Measurements from ENCODE around the gene FAM114A2.
"Not testable (repeated sequence)": the region's sequence is repeated elsewhere in the genome, so short reads cannot be mapped to it uniquely, and the experiment has no call there.

FAM114A2 gene

DNA sequence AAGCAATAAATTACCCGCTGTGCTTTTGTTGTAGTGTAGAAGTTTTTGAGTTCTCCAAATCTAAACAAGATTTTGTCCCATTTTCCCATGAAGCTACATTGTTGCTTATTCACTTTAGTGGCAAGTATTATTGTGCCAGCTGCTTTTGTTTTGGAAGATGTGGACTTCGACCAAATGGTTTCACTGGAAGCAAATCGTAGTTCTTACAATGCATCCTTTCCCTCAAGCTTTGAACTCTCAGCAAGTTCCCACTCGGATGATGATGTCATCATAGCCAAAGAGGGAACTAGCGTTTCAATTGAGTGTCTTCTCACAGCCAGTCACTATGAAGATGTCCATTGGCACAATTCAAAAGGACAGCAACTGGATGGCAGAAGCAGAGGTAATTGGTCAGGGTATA, 10.9 kb upstream of the FAM114A2 start:
- DNase-seq (ENCODE audit: low read depth in 2 of 2) = no peak

DNA sequence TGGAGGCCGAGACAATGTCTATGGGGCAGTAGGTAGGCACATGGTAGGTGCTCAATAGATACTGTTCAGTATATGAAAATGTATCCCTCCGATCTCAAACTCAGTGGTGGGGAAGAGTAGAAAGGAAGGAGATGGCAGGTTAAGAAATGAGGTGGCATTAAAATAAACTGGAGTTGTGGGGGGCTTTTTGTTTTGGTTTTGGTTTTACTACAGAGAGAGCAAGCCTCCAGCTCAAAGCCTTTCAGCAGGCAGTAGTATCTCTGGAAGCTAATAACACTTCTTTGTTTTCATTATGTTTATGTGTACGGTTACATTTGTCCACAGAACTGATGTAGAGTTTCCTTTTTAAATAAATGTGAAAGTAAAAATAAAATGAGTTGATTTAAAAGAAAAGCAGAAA, 8.6 kb upstream of the FAM114A2 start:
- no peak for DNase-seq (ENCODE audit: low read depth in 2 of 2)

DNA sequence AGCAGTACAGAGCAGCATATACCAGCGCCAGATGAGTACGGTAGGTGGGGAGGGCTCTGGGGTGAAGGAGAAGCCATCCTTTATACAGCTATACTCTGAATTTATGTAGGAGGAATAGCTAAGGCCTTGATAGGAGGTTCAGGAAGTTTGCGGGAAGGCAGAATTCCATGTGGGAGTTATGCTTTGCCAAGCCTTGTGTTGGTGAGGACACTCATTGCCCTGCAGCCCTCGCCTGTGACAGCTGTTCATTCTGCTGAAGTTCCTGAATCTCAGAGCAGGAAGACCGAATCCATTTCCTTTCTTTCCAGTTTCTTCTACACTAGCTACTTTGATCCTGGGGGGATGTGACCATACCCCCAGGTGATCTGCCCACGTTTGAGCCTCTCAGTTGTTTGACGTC, 7.8 kb upstream of the FAM114A2 start:
- no peak for DNase-seq (ENCODE audit: low read depth in 2 of 2)

DNA sequence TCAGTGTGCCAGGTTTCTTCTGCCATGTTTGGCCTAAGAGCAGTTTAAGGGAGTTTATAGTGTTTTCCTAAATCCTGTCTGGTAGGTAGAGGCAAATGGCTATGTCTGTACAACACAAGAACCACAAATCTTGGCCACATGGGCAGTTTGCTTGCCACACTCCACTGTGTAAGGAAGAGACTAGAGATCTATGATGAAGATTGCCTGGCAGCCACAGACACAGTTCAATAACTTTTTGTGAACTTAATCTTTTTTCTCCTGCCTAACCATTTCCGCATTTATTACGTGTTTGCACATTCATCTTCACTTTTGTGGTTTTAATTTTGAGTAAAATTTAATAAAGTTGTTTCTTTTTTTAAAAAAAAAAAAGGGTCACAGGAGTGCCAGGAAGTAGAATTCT, 5.9 kb upstream of the FAM114A2 start:
- no peak for DNase-seq (ENCODE audit: low read depth in 2 of 2)

DNA sequence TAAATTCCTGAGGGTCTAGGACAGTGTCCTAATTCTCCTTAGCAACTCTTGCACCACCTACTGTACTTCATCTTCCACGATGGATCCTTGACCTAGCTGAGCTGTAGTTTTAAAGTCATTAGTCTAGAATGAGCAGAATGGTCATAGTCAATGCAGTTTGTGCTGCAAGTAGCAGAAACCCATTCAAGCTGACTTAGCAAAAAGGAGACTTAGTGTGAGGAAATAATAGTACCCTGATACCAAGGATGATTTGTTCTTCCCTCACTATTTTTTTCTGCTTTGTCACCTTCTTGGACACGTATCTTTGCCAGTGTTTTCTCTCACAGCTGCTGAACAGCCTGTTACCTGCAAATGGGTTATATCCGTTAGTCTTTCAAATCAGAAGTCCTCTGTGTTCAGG, 5.4 kb upstream of the FAM114A2 start:
- DNase-seq (ENCODE audit: low read depth in 2 of 2) = no peak

DNA sequence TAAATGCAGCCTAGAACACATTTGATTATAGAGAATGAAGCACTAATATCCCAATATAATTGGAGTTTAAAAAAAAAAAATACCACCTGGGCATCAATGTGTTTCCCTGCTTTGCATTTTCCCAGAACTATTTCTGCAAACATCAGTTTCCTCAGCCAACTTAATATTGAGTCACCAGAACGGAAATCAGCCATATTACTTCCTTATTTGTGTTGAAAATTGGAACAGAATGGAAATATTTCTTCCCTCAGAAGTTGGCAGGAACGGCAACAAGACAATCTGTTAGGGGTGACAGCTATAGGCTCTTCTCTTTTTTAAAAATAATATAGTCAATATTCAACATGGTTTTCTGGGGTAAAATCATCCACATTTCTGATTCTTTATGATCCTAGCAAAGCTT, 4.1 kb upstream of the FAM114A2 start:
- DNase-seq (ENCODE audit: low read depth in 2 of 2) = no peak

DNA sequence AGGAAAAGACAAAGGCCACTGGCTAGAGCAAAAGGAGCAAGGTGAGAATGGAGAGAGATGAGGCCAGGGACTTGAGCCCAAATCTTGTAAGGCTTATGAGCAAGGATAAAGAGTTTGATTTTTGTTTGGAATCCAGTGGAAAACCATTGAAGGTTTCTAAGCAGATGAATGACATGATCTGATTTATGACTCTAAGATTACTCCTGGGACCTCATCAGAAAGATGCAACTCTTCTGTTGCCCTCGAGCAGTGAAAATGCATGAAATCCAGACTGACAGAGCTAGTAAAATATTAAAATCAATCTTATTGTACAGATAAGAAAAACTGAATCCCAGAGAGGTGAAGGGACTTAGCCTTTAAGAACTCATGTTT, 734 bp upstream of the FAM114A2 start:
- DNase-seq (ENCODE audit: low read depth in 2 of 2) = no peak

DNA sequence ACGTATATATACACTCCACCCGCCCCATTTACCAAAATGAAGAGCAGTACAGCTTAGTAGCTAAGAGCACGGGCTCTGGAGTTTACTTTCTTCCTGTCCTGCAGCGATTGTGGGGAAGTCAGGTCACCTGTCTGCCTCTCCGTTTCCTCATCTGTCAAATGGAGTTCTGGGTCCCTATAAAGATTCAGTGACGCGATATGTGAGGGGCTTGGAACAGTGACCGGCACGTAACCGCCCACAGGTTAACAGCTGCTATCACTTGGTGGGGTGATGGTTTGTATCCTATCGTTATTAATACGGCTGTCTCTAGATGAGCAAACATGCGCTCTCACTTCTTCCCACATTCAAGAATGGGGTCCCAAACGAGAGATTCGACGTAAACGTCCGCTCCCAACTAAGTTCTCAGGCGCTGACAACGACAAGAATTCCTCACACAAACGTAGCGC, 426 bp downstream of the FAM114A2 start:
- peak in 1 of 2 donors; percentile 3 for DNase-seq (ENCODE audit: low read depth in 2 of 2)

DNA sequence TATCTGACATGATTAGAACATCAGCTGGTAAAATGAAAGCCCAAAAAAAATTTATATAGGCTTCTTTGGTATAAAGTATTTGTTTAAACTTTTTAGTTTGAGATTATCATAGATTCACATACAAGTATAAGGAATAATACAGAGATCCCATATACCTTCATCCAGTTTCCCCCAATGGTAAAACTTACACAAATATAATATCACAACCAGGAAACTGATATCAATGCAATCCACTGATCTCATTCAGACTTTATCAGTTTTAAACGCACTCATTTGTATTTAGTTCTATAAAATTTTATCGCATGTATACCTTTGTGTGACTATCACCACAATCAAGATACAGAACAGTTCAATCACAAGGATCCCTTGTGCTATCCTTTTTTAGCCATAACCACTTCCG, 3.8 kb downstream of the FAM114A2 start:
- DNase-seq (ENCODE audit: low read depth in 2 of 2) = no peak

DNA sequence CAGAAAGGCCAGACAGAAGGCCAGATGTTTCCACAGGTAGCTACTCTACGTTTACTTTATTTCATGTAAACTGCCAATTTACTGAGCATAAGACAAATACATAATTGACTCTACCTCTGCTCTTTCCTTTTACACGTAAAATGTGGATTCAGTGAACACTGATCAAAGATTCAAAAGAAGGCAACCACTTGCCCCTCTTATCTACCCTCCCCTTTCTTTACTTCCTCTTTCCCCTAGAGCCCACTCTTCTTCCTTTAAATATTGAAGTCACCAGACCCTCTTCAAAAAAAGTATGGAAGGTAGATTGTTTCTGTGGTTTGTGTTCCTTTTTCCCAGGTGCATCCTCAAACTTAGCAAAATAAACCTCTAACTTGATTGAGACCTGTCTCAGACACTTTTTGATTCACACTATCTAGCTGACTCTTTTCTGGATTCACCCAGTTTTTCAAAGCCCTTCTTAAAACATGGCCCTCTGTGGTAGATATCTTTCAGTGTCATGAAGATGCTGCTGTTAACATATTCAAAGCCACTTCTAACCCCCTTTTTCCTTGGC, 6.7 kb downstream of the FAM114A2 start:
- DNase-seq (ENCODE audit: low read depth in 2 of 2) = no peak

DNA sequence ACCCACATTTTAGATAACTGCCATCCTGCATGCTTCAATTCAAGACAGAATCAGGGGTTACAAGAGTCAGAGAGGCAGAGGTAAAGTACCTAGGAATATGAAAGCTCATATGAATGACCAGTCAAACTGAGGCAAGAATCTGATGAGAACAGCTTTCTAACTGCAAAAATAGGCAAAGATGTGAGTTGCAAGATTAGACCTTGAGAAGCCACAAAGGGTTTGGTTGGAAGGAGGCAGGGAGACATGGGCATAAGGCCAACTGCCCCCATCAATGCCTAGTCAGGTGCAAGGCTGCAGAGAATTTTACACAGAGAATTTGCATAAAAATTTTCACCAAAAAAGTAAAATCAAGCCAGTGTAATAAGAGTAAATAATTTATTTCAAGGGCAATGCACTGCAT, 12.8 kb downstream of the FAM114A2 start:
- DNase-seq (ENCODE audit: low read depth in 2 of 2) = no peak

DNA sequence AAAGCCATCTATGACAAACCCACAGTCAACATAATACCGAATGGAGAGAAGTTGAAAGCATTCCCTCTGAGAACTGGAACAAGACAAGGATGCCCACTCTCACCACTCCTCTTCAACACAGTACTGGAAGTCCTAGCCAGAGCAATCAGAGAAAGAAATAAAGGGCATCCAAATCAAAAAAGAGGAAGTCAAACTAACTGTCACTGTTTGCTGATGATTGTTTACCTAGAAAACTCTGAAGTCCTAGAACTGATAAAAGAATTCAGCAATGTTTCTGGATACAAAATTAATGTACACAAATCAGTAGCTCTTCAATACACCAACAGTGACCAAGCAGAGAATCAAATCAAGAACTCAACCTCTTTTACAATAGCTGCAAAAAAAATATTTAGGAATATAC, 19.8 kb downstream of the FAM114A2 start:
- DNase-seq (ENCODE audit: low read depth in 2 of 2) = not testable (repeated sequence)

DNA sequence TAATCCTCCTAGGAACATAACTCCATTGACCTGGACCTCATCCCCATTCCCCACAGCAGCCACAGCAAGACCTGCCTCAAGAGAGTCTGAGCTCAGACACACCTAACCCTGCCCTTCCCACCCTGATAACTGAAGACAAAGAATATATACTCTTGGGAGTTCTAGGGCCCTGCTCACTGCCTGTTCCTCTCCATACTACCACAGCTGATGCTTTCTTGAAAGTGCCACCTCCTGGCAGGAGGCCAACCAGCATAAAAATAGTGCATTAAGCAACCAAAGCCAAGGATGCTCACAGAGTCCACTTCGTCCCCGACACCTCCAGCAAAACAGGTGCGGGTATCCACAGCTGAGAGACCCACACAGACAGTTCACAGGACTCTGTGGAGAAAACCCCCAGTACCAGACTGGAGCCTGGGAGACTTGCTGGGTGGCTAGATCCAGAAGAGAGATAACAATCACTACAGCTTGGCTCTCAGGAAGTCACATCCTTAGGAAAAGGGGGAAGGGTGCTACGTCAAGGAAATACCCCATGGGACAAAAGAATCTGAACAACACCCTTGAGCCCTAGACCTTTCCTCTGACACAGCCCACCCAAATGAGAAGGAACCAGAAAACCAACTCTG, 23.5 kb downstream of the FAM114A2 start:
- DNase-seq (ENCODE audit: low read depth in 2 of 2) = no peak

DNA sequence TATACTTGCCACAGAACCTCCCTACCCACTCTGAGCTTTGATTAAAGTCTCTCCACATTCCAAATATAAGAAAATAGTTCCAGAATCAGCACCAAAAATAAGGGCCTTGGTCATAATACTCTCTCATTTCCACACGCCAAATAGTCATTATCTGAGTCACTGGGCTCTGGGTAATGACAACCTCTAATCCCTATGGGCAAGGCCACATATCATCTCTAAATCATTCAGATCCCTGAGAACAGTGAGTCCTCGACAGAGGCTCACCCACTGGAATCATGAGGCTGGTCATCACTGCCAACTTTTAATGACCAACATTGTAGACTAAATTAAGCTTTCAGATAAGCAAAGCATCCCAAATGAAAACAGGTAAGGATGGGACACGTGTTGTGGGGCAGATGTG, 28.1 kb downstream of the FAM114A2 start:
- DNase-seq (ENCODE audit: low read depth in 2 of 2) = no peak

DNA sequence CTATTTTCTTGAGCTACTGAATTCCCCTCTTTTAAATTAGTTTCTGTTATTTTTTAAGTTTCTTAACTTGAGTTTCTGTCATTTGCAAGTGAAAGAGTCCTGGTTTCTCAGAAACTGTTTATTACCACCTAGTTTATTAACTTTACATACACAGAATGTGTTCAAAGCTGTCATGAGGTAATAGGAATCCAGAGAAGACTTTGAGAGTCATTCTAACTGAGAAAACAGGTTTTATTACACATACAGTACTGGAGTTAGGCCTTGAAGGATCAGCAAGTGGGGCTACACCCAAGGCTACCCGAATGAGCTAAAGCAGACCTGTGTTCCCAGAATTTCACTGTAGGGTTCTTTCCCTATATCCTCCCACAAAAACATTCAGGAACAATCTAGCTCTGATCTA, 33.1 kb downstream of the FAM114A2 start:
- no peak for DNase-seq (ENCODE audit: low read depth in 2 of 2)

DNA sequence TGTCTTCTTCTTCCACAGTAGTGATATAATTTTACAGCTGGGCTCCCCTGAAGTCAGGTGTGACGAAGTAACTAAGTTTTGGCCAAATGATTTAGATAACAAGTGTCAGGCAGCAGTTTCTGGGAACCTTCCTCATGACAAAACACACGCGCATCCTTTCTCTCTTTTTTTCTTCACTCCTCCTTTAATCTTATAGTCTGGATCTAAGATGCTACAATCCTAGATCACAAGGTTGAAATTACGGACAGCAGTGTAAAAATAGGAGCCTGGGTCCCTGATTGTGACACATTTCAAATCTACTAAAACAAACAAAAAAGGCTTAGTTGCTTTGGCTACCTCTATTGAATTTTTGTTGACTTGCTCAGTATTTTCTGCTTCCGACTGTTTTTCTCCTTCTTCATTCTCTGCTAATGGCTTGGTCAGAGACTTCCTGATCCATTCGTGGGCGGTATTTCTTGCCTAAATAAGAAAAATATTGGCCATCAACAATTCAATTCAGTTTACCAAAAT, 36.1 kb downstream of the FAM114A2 start:
- no peak for DNase-seq (ENCODE audit: low read depth in 2 of 2)

DNA sequence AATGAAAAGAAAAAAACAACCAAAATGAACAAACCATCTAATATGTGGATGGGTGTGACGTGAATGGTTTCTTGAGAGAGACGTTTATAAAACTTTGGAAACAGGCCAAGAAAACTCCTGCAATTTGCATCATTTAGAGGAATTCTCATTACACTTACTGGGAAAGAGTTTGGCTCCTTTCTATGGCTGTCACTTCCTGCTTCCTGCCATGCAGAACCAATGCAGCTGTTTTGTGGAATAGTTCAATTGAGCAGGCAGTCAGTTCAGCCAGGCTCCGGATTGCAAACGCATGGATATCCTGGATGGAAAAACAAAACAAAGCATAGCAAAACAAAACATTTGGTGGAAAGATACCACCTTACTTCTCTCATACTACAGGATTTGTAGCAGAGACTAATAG, 36.6 kb downstream of the FAM114A2 start:
- DNase-seq (ENCODE audit: low read depth in 2 of 2) = no peak

DNA sequence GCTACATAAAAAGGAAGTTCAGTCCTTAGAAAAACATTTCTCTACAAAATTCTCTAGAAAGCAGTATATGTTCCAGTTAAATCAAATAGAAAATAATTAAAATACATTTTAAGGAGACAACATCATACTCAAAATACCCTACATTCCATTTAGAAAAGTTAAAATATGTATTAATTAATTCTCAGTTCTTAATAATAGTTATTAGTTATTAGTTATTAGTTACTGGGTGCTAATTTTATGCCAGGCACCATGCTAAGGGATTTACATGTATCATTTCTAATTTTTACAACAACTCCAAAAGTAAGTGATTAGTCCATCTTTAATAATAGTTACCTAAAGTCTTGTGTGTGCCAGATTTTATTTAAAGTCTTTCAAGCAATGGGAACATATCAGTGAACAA, 38.0 kb downstream of the FAM114A2 start:
- no peak for DNase-seq (ENCODE audit: low read depth in 2 of 2)

DNA sequence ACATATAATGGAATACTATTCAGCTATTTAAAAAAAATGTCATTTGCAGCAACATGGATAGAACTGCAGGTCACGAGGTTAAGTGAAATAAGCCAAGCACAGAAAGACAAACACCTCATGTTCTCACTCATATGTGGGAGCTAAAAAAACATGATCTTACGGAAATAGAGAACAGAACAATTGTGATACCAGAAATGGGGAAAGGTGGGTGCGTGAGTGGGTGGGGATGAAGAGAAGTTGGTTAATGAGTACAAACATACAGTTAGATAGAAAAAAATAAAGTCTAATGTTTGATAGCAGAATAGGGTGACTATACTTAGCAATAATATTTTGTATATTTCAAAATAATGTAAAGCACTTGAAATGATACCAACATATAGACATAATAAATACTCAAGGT, 38.7 kb downstream of the FAM114A2 start:
- no peak for DNase-seq (ENCODE audit: low read depth in 2 of 2)

DNA sequence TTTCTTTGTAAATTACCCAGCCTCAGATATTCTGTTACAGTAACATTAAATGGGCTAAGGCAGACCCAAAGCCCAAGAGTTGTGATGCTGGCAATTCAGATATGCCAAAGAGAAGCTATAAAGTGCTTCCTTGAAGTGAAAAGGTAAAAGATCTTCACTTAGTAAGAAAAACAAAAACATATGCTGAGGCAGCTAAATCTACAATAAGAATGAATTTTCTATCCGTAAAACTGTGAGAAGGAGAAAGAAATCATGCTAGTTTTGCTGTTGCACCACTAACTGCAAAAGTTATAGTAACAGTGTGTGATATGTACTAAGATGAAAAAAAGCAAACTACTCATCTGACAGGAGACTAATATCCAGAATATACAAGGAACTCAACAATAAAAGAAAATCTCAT, 39.9 kb downstream of the FAM114A2 start:
- no peak for DNase-seq (ENCODE audit: low read depth in 2 of 2)

DNA sequence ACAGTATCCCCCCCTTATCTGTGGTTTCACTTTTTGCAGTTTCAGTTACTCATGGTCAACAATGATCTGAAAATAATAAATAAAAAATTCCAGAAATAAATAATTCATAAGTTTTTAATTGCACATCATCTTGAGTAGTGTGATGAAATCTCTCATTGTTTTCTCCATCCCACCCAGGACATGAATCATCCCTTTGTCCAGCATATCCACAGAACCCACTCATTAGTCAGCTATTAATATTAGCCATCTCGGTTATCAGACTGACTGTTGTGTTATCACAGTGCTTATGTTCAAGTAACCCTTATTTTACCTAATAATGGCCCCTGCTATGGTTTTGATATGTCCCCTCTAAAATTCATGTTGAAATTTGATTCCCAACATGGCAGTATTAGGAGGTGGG, 40.7 kb downstream of the FAM114A2 start:
- no peak for DNase-seq (ENCODE audit: low read depth in 2 of 2)

DNA sequence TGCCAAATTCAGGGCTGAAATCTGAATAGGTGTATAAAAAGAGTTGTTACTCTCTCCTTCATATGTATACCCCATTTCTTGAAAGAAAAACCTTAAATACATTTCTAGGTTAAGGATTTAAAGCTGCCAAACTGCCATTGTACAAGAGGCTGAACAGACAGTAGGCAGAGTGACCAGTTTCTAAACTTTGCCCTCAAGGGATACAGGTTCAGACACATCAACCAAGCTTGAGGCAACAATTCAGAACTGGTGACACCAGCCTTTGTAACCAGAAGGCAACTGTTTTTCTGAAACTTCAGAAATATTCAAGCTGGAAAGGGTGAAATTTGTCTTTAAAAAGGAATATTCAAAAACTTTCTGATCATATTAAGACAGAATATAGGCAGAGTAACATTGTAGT, 47.5 kb downstream of the FAM114A2 start:
- DNase-seq (ENCODE audit: low read depth in 2 of 2) = no peak

DNA sequence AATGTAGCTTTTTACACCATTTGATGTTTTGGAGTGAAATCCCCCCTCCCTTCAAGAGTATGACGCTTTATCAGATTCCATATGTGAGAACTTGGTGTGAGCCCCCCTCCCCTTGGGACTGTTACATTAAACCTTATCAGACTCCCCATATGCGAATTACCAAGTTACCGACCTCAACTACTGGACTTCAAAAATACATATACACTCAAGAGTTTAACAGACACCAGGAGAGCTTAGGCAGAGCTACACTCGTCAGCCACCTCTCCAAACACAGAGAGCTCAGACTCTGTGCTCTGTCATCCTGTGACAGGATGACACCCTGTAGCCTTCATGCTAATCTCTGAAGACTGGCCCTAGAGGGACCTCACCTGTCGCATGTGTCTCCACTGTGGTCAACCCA, 50.2 kb downstream of the FAM114A2 start:
- no peak for DNase-seq (ENCODE audit: low read depth in 2 of 2)

DNA sequence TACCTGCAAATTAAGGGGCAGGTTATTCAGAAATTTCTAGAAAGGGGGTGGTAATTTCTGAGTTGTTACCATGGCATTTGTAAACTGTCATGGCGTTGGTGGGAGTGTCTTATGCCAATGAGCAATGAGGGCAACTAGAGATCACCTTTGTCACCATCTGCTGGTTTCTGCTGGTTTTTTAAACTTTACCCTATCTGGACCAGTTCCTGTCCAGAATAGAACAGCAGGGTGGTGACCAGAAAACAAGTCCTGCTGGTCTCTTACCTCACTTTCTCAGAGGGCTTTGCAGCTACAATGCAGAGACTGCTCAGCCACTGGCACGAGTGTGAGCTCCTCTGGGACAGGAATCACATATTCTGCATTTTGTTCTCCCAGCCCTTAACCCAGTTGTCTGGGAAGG, 51.4 kb downstream of the FAM114A2 start:
- DNase-seq (ENCODE audit: low read depth in 2 of 2) = no peak
